Large intestine (tissue), 3 donors: Measurements from ENCODE around the gene EVA1B. TPM values are rescaled to one million over a fixed set of nuclear protein-coding genes. Genes with fewer than 3 reads are reported as not detected.

Experiments used
- DNase-seq, 2 donors: peaks; one replicate each; pipeline versions ENCODE4 v3.0.0 to v3.0.0-alpha.2; 2013
- H3K27ac ChIP-seq: one replicate; pipeline ENCODE4 v1.5.1; 2013; ENCODE audit warnings: low read length
- H3K27me3 ChIP-seq: 2 replicates; pipeline ENCODE4 v1.6.1; 2013; ENCODE audit warnings: low read length; ENCODE audit not compliant: control insufficient read depth, insufficient read depth
- H3K36me3 ChIP-seq: 2 replicates; pipeline ENCODE4 v1.6.1; 2013; ENCODE audit warnings: low read length; ENCODE audit not compliant: control insufficient read depth, insufficient read depth
- H3K4me1 ChIP-seq: one replicate; pipeline ENCODE4 v1.6.1; 2013; ENCODE audit warnings: low read length; ENCODE audit not compliant: control insufficient read depth, insufficient read depth
- H3K4me3 ChIP-seq: one replicate; pipeline ENCODE4 v1.5.1; 2013; ENCODE audit warnings: low read length
- H3K9me3 ChIP-seq: one replicate; pipeline ENCODE4 v1.6.1; 2013; ENCODE audit warnings: mild to moderate bottlenecking, low read depth, low read length, moderate library complexity; ENCODE audit not compliant: control insufficient read depth
- WGBS: methylation state at CpG from one replicate; pipeline ENCODE4 v1.1.5; 2013; ENCODE audit warnings: low lambda C conversion rate; ENCODE audit not compliant: insufficient coverage; 5-methylcytosine and 5-hydroxymethylcytosine counted together
- polyA plus RNA-seq: library from polyadenylated mRNA; unstranded; fragments of 120-200 nt; gene quantifications from one replicate; pipeline ENCODE4 v1.2.1, GENCODE V29; 2013

EVA1B gene
- polyA plus RNA-seq, 1 donor = 33.0 TPM

- H3K36me3 ChIP-seq = peaks cover 46% of the 10 kb centered on the region
- no CpG with 5 or more reads among the region's 23 CpGs for WGBS
- no peak for DNase-seq
- peak overlapping the region; percentile 99 for H3K27ac ChIP-seq
- H3K4me1 ChIP-seq = peaks cover 58% of the 10 kb centered on the region
- no peak overlapping the region for H3K4me3 ChIP-seq
- H3K27me3 ChIP-seq = no peaks in the 10 kb centered on the region
- H3K9me3 ChIP-seq = no peaks in the 10 kb centered on the region
Observed at GRCh38 chr1:36303650-36304360, 19.6 kb downstream of the EVA1B start.

- Histone ChIP-seq H3K27ac (peak overlapping the region; percentile 99), H3K4me3 (no peak overlapping the region), H3K9me3 (no peaks in the 10 kb centered on the region), H3K4me1 (peaks cover 58% of the 10 kb centered on the region), H3K27me3 (no peaks in the 10 kb centered on the region), H3K36me3 (peaks cover 48% of the 10 kb centered on the region)
- DNase-seq = no peak
- WGBS = 43% methylated on average over 1 of the region's 5 CpGs
Observed at GRCh38 chr1:36303244-36303643, 20.2 kb downstream of the EVA1B start.

- H3K4me3 ChIP-seq = no peak overlapping the region
- H3K9me3 ChIP-seq = no peaks in the 10 kb centered on the region
- WGBS = no CpG with 5 or more reads among the region's 1 CpG
- H3K27ac ChIP-seq = peak overlapping the region; percentile 93
- no peak for DNase-seq
- H3K27me3 ChIP-seq = no peaks in the 10 kb centered on the region
- H3K4me1 ChIP-seq = peaks cover 52% of the 10 kb centered on the region
- H3K36me3 ChIP-seq = peaks cover 63% of the 10 kb centered on the region
Observed at GRCh38 chr1:36301220-36301619, 22.2 kb downstream of the EVA1B start.

- H3K27me3 ChIP-seq = no peaks in the 10 kb centered on the region
- DNase-seq = no peak
- peaks cover 46% of the 10 kb centered on the region for H3K4me1 ChIP-seq
- H3K27ac ChIP-seq = peak overlapping the region; percentile 93
- WGBS = no CpG with 5 or more reads among the region's 1 CpG
- peaks cover 68% of the 10 kb centered on the region for H3K36me3 ChIP-seq
- H3K9me3 ChIP-seq = no peaks in the 10 kb centered on the region
- no peak overlapping the region for H3K4me3 ChIP-seq
Observed at GRCh38 chr1:36300526-36300925, 22.9 kb downstream of the EVA1B start.

GRCh38 chr1:36298640-36299039 is 24.8 kb downstream of the EVA1B start:
- Histone ChIP-seq H3K9me3 (no peaks in the 10 kb centered on the region), H3K4me3 (no peak overlapping the region), H3K27me3 (no peaks in the 10 kb centered on the region), H3K4me1 (peaks cover 29% of the 10 kb centered on the region), H3K27ac (no peak overlapping the region), H3K36me3 (peaks cover 73% of the 10 kb centered on the region)
- DNase-seq = no peak
- no CpG with 5 or more reads among the region's 5 CpGs for WGBS

- Histone ChIP-seq H3K4me1 (peaks cover 18% of the 10 kb centered on the region), H3K9me3 (no peaks in the 10 kb centered on the region), H3K36me3 (peaks cover 76% of the 10 kb centered on the region), H3K27ac (no peak overlapping the region), H3K27me3 (no peaks in the 10 kb centered on the region), H3K4me3 (no peak overlapping the region)
- DNase-seq = no peak
- 63% methylated on average over 2 of the region's 2 CpGs for WGBS
Observed at GRCh38 chr1:36297062-36297461, 26.4 kb downstream of the EVA1B start.

- H3K4me3 ChIP-seq = no peak overlapping the region
- WGBS = no CpG with 5 or more reads among the region's 2 CpGs
Observed at GRCh38 chr1:36295390-36295789, 28.1 kb downstream of the EVA1B start.

GRCh38 chr1:36287595-36287994 is 35.9 kb downstream of the EVA1B start:
- no peaks in the 10 kb centered on the region for H3K9me3 ChIP-seq
- H3K4me3 ChIP-seq = no peak overlapping the region
- WGBS = no CpG with 5 or more reads among the region's 5 CpGs
- DNase-seq = no peak
- no peaks in the 10 kb centered on the region for H3K27me3 ChIP-seq
- H3K4me1 ChIP-seq = no peaks in the 10 kb centered on the region
- no peak overlapping the region for H3K27ac ChIP-seq
- H3K36me3 ChIP-seq = peaks cover 75% of the 10 kb centered on the region

More at GRCh38 chr1:36295390-36295789, 28.1 kb downstream of the EVA1B start:
- H3K4me1 ChIP-seq = peaks cover 1% of the 10 kb centered on the region
- peaks cover 75% of the 10 kb centered on the region for H3K36me3 ChIP-seq
- H3K27me3 ChIP-seq = no peaks in the 10 kb centered on the region
- DNase-seq = no peak
- H3K27ac ChIP-seq = no peak overlapping the region
- H3K9me3 ChIP-seq = no peaks in the 10 kb centered on the region

- peaks cover 71% of the 10 kb centered on the region for H3K36me3 ChIP-seq
- DNase-seq = no peak
- H3K27ac ChIP-seq = no peak overlapping the region
- no peaks in the 10 kb centered on the region for H3K27me3 ChIP-seq
- no peaks in the 10 kb centered on the region for H3K9me3 ChIP-seq
- no peak overlapping the region for H3K4me3 ChIP-seq
- WGBS = no CpG with 5 or more reads among the region's 13 CpGs
- H3K4me1 ChIP-seq = no peaks in the 10 kb centered on the region
Observed at GRCh38 chr1:36286802-36287201, 36.6 kb downstream of the EVA1B start.

- Histone ChIP-seq H3K27ac (no peak overlapping the region), H3K4me3 (no peak overlapping the region), H3K36me3 (peaks cover 64% of the 10 kb centered on the region), H3K4me1 (no peaks in the 10 kb centered on the region), H3K27me3 (no peaks in the 10 kb centered on the region), H3K9me3 (no peaks in the 10 kb centered on the region)
- DNase-seq = peak; percentile 71 to 74
- WGBS = 83% methylated on average over 1 of the region's 7 CpGs
Observed at GRCh38 chr1:36285443-36286101, 37.9 kb downstream of the EVA1B start.
